Right lung (tissue), 5 donors: ENCODE measurements around the gene C5orf47. TPM values are rescaled to one million over a fixed set of nuclear protein-coding genes. Genes with fewer than 3 reads are reported as not detected.
"Not testable (repeated sequence)": the region's sequence is repeated elsewhere in the genome, so short reads cannot be mapped to it uniquely, and the experiment has no call there.

Experiments used
- DNase-seq, 2 donors: peaks; one replicate each; pipeline ENCODE4 v3.0.0-alpha.2; 2013
- polyA plus RNA-seq, 5 donors: library from polyadenylated mRNA; unstranded; fragments of 120-200 nt; gene quantifications; one replicate each; pipeline versions ENCODE4 v1.2.1 to v1.2.3, GENCODE V29; 2013; ENCODE audit warnings: inconsistent platforms in 1 of 5, low replicate concordance in 1 of 5; ENCODE audit not compliant: insufficient read length in 5 of 5, insufficient read depth in 1 of 5

Gene C5orf47
- polyA plus RNA-seq, 5 donors = 0.12 to 0.48 (median 0.24) TPM

DNA sequence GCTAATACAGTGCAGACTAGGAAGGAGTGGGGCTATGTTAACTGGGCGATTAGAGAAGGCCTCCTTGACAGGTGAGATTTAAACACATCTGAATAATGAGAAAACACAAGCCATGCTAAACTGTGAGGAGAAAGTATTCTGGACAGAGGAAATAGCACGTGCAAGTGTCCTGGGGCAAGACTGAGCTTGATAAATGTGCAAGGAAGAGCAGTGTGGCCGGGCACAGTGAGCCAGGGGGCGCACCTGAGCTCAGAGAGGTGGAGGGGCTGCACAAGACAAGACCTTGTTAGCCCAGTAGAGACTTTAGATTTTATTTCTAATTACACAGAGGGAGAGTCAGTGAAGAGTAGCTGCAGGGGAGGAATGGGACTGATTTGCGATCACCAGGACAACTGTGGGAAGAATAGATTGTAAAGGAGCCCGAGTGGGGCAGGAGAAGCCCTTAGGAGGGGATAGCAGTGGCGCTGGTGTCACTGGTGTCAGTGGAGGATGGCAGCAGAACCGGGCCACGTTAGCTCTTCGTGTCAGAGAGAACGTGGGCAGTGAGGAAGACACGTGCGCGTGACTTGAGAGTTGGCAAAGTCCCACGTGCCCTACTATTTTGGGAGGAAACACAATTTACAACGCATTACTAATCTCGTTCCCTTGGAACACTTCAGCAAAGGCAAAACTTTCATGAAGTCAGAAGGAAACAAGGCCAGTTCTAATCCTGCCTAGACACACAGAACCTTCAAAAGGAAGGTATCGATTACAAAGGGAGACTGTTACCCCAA lies 17.9 kb upstream of the C5orf47 start:
- no peak for DNase-seq

DNA sequence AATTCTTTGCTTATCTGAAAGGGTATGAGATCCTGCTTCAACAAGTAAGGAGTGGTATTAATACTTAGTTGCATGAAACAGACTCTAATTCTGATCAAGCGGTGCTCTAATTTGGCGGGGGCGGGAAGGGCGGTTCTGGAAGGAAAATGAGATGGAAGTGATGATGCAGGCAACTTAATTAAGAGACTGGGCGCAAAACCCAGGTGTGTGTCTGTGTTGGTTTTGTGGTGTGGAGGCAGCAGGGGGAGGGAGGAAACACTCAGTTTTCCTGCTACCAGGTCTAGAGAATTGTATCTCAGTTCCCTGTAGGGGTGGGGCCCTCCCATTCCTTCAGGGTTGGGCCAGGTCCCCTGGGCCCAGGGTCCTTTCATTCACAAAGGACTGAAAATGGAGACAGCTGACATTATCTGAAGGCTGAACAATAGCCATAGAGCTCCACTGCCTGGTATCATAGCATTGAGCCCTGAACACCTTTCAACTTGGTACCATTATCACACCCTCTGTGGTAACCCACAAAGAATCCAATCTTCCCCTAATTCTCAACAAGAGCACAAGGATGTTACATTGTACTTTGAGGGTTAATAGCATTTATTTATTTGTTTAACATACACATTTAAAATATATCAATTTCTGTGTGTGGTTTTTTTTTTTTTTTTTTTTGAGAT lies 17.2 kb upstream of the C5orf47 start:
- no peak for DNase-seq

DNA sequence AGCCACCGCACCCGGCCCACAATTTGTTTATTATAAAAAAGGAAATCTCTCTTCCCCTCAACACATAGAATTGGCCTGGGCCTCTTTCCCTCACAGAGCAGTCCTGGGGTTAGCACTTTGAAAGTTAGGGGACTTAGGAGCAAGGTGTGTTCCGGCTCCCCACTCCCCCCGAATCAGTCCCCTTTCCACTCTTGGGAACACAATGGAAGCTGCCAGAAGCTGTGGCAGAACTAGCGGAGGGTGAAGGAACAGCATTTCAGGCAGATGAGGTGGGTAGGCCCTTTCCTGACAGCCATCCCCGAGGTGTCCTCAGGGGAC lies 16.4 kb upstream of the C5orf47 start:
- no peak for DNase-seq

DNA sequence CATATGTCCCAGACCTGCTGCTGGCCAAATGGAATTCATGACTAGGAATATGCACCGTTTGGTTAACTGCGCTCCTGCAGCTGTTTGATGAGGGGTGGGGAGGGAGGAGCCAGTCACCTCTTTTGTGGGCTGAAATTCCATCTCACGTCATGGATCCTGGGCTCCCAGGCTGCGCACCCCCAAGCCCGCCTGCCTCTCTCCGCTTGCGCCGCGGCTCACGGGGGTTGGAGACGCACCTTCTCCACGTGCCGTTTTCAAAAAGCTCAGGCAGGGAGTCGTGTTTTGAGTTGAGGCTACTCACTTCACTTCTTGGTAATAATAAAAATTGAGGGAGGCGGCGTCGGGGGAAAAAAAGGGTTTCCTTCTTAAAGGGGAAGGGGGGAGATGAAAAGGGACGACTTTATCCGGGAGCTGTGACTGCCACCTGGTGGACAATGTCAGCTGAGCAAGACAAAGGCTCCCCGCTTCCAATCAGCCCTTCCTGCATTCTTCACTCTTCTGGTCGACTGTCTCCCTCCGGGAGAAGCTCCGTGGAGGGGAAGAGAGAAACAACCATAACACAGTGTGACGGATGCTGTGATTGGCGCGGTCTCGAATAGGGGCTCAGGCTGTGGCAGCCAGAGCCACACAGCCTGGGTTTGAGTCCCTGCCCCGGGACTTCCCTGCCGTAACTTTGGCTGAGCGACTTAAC lies 15.9 kb upstream of the C5orf47 start:
- peak; percentile 84 to 86 for DNase-seq

DNA sequence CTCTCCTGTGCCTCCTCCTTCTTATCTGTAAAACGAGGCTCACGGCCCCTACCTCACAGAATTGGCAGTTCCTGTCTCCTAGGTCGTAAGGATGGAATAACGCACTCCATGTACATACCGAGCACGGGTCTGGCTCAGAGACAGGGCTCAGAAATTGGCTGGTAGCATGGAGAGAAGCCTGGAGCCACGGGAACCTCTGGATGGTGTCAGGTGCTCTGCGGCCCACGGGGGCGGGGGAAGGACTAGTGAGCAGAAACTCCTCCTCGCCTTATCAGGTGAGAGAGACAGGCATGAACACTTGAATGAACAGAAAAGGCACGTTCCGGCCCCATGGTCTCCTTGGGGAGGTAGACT lies 15.4 kb upstream of the C5orf47 start:
- no peak for DNase-seq

DNA sequence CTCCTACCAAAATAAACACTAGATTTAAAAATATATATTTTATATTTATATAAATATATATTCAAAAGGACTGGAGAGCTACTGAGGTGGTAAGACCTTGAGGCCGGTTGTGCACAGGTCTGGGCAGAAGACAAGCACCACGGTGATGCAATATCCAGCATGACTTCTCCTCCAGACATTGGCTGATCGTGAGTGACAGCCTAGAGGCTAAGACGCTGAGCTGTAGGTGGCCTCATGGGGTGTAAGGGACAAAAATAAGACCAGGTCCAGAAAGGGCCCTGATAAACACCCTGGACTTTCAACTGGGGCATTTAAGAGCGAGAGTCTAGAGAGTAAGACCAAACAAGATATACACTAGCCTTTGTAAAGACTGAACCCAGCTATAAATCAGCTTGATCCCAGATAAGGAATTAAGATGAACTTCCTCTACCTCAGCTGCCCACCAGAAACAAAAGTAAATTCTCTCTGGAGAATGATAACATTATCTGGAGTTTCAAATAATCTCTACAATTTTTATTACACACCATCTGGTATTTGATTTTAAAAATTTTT lies 14.2 kb upstream of the C5orf47 start:
- no peak for DNase-seq

DNA sequence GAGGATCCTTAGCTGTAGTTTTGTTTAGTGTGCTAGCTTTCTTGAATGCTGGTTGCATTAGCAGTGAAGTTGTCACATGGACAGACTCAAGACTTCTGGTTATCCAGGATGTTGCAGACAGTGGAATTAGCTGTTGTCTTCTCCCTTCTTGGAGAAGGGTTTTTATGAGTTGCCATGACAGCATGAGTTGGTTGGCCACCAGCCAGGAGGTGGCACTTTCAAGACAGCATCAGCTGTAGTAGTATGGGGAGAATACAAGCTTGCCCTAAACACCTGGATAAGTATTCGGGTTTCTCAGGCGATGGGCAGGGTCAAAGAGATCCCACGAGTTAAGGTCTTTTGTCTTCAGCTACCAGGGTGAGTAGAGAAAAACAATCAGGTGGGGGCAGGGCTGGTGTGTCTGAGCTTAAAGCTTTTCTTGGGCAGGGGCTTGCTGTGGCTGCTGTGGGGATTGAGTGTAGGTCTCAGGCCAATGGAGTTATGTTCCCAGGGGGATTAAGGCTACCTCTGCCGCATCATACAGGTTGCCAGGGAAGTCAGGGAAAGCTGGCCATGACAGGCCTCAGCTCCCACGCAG lies 7.7 kb upstream of the C5orf47 start:
- no peak for DNase-seq

DNA sequence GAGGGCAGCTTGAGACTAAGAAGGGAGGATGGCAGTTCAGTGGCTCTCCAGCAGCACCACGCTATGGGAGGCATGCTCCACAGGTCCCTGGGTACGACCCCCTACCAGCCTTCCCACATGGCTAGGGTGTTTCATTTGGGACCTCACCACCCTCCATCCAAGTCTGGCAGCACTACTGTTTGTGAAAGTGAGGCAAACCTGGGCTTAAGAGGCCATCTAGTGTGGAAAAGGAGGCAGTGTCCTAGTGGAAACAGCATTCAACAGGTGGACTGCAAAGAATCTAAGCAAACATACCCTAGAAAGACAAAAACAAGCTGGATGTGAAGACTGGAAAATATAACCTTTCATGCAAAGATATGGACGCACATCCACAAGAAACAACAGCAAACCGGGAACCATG lies 4.8 kb upstream of the C5orf47 start:
- DNase-seq = no peak

DNA sequence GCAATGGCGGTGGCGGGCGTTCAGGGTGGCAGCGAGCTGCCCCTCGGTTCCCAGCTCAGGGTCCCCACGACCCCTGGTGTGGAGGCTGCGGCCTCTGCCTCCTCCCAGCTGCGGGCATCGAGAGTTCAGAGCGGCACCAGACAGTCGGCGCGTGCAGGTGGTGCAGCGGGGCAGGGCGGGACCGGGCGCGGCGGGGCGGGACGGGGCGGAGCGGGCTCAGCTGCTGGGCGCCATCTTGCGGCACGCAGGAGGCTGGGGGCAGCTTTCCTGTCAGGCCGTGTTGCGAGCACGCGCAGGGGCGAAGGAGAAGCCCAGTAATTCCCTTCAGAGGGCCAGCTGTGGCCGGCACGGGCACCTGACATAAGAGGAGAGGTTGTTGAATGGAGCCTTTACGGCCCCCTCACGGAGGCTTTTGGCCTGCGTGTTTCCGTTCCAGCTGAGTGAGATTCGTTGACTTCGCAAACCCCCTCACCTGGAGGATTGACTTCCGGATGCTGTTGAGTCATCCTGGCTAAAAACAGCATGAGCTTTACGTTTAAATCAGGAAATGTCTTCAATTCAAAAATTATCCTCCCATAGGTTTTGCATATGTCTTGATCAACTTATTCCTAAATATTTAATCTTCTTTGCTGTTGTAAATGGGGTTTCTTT lies 587 bp downstream of the C5orf47 start:
- DNase-seq = no peak

DNA sequence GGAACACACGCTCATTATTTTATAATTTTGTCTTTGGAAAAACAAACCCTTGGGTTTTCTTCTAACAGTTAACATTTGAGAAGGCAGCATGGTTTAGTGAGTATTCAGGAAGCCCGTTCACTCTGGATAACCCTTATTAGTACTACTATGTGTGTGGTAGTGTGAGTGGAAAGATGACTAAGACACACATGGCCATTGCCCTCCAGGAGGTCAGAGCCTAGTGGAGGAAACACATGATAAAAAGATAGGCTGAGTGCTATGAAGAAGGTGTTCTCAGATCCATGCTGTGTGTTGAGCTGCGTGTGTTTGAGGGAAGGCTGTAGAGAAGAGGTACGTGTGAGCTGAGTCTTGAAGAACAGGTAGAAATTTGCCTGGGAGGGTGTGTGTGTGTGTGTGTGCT lies 8.4 kb downstream of the C5orf47 start:
- no peak for DNase-seq

DNA sequence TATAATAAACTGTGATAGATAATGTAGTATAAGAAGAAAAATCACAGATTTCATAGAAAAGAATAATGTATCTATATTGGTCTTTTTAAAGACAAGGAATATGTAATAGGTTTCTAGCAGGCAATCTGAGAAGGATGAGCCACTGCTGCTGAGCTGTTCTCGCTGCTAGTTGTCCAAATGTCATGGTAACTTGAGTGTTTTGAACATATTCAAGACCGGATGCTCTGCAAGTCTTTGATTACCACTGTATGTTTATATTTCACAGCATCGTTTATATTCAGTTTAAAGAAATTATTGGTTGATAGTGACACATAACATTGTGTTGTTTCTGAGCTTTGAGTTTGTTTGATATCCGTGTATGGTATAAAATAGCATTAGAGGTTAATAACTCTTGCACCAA lies 9.6 kb downstream of the C5orf47 start:
- peak; percentile 78 to 79 for DNase-seq

DNA sequence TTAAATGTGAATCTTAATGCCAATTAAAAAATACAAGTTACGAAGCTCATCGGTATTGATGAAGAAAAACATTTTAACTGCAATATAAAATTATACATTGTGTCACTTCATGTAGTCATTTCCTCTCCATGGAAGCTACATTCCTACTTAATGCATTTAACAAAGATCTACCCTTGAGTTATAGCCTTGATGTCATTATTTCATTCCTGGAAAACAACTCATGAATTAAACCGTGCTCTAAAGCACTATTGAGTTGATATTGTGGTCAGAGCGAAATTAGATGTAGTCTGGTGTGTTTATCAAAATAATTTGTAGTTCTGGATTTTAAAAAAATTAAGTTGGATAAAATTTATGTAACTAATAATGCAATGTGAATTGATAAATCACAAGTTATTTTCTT lies 11.1 kb downstream of the C5orf47 start:
- no peak for DNase-seq

DNA sequence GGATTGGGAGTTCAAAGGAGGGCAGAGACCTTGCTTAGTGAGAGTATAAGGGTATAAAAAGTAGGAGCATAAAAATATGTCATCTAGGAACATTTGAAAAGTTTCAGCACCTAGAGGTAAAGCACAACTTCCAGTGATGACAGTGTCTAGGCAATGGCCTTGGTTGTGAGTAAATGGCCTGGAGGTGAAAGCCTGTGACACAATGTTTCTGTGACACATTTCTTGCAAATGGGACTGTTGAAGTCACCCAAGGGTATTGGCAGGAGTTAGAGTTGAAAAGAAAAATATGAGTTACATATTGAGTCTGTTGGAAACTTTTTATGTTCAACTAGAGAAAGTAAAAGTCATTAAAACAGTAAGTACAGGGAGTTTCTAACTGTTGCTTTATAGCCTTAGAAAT lies 14.8 kb downstream of the C5orf47 start:
- DNase-seq = no peak

DNA sequence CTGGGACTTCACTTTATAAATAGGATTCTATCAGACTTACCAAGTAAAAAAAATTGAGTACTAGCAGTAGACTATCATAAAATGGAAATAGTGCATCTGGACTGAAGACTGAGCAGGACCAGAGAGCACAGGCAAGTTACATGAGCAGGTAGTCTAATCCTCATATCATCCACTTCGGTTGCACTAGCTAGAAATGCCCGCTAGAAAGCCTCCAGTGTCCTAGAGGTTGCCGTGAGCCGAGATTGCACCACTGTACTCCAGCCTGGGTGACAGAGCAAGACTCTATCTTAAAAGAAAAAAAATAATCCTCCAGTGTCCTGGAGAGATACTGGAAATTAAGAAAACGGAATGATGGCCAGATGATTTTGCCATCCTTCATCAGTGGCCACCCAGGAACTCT lies 20.0 kb downstream of the C5orf47 start:
- no peak for DNase-seq

DNA sequence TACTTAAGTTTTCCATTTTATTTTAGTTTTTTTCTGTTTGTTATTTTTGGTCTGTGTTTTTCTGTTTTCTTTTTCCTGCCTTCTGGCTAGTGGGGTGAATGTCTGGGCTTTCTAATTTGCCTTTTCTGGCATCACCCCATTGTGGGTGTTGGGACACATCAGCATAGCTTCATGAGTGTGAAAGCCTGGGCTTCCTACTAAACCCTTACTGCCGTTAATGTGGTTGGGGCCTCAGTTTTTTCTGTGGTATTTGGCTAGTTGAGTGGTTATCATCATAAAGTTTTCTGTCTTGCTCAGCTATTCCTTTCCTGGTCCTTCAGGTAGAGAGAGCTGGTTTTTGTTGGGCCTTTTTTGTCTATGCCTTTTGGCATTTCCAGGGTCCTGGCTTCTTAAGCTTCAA lies 21.4 kb downstream of the C5orf47 start:
- DNase-seq = no peak

DNA sequence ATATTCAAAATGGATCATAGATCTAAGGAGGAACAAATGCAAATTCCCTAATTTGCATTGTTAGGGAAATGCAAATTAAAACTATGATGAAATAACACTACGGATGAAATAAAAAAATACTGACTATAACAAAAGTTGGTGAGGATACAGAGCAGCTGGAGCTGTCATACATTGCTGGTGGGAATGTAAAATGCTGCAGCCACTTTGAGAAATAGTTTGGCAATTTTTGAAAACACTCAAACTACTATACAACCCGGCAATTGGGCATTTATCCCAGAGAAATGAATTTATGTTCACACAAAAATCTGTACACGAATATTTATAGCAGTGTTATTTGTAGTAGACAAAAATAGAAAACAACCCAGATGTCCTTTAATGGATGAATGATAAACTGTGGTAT lies 22.5 kb downstream of the C5orf47 start:
- DNase-seq = peak; percentile 72 to 77

DNA sequence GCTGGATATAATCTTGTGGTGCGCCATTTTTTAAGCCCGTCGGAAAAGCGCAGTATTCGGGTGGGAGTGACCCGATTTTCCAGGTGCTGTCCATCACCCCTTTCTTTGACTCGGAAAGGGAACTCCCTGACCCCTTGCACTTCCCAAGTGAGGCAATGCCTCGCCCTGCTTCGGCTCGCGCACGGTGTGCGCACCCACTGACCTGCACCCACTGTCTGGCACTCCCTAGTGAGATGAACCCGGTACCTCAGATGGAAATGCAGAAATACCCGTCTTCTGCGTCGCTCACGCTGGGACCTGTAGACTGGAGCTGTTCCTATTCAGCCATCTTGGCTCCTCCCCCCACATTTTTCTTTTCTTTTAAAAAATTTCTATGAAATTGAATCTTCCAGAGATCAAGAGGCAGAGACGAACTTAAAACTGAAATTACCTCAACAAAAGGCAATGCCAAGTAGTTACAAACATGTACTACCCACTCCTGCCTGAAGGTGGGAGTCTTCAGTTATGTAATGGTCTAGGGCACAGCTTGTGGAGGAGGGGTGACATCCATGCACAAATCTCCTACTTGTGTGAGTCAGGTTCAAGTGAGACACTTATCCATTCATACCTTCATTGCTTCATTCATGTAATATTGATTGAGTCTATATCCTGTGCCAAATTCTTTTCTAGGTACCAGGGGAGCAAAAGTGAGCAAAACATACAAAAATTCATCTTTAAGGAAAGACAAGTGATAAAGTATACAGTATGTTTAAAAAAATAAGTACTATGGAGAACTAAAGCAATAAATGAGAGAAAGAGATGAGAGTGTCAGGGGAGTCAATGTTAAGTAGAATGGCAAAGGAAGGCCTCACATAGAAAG lies 31.3 kb downstream of the C5orf47 start:
- not testable (repeated sequence) for DNase-seq

DNA sequence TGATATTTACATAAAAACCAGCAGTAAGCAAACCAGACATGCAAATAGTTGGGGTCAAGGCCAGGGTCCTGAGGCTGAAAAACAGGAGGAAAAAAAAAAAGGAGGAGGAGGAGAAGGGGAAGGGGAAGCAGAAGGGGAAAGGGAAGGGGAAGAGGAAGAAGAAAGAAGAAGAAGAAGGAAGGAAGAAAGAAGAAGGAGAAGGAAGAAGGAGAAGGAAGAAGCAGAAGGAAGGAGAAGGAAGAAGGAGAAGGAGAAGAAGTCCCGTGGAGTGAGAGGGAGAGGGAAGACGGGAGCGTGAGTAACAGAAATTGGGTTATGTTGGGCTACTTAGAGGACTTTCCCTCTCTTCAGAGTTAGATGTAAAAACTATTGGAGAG lies 31.9 kb downstream of the C5orf47 start:
- DNase-seq = no peak

DNA sequence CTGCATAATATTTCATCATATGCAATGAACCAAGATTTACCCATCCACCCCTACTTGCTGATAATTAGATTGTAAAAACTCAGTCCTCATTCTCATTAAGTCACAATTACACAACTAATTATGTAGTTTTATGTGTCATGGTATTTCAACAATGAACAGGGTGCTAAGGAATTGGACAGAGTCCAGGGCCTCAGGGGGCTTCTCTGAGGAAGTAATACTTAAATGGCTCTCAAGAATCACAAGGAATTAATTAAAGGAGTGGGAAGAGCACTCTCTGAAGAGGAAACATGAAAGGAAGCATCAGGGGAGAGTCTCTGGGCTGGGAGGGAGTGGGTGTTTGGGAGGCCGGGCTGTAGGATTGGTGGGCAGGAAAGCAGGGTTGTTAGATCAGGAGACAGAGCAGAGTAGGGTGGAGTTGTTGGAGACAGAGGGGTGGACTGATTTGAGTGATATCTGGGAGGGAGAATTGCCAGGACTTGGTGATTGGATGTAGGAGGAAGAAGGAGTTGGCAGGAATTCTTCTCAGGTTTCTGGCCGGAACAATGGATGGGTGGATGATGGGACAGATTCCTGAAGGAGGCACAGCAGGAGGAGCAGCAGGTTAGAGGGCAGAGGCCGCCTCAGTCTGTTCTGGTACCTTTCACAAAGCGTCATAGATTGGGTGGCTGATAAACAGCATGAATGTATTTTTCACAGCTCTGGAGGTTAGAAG lies 33.6 kb downstream of the C5orf47 start:
- no peak for DNase-seq

DNA sequence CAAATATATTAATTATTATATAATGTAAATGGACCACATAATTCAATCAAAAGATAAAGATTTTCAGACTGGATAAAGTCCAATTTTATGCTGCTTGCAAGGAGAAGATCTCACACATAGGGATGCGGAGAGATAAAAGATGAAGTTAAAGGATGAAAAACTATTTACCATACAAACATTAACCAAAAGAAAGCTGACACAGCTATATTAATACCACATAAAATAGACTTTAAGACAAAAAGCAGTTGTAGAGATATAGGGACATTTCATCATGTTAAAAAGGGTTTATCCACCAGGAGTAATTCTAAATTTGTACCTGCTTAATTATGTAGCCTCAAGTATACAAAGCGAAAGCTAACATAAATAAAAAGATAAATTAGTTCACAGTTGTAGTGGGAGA lies 41.3 kb downstream of the C5orf47 start:
- DNase-seq = no peak
